DND-41 (cell line): ENCODE measurements around the gene PRELID1.

ENCODE experiments used
- ATAC-seq: fragments of 200-7000 bp; cut with Tn5 transposase; 3 replicates; pipeline ENCODE4 v1.9.1; 2021; ENCODE audit warnings: low read depth; ENCODE audit not compliant: insufficient read depth
- DNase-seq: peaks from one replicate; pipeline ENCODE4 v3.0.0-alpha.2; 2020
- H2AFZ ChIP-seq: 2 replicates; pipeline ENCODE4 v1.6.0; 2012; ENCODE audit warnings: low read depth, low read length
- H3K27ac ChIP-seq: 2 replicates; pipeline ENCODE4 v1.5.1; 2012; ENCODE audit warnings: low read length, inconsistent platforms
- H3K27me3 ChIP-seq: fragments of 200-600 bp; sonication (generic); 2 replicates; pipeline ENCODE4 v1.6.0; 2012; ENCODE audit warnings: low read length, mild to moderate bottlenecking, inconsistent platforms; ENCODE audit not compliant: insufficient read depth, poor library complexity
- H3K36me3 ChIP-seq: 2 replicates; pipeline ENCODE4 v1.5.1; 2012; ENCODE audit warnings: low read length, inconsistent platforms; ENCODE audit not compliant: insufficient read depth
- H3K4me1 ChIP-seq: 2 replicates; pipeline ENCODE4 v1.5.1; 2012; ENCODE audit warnings: mild to moderate bottlenecking, low read length; ENCODE audit not compliant: insufficient read depth
- H3K4me2 ChIP-seq: 2 replicates; pipeline ENCODE4 v1.6.0; 2012; ENCODE audit warnings: mild to moderate bottlenecking, moderate library complexity, low read length, inconsistent platforms; ENCODE audit not compliant: insufficient read depth
- H3K4me3 ChIP-seq, 2 experiments: fragments of 200-600 bp in 1 of 2; shearing (Covaris generic) in 1 of 2; 2 replicates each; pipeline ENCODE4 v1.5.1; 2012 to 2016; ENCODE audit warnings: inconsistent platforms in 2 of 2, low read length in 2 of 2, mild to moderate bottlenecking in 2 of 2, low read depth in 1 of 2, moderate library complexity in 1 of 2
- H3K79me2 ChIP-seq: 2 replicates; pipeline ENCODE4 v1.6.0; 2012; ENCODE audit warnings: low read length, inconsistent platforms; ENCODE audit not compliant: insufficient read depth
- H3K9ac ChIP-seq: 2 replicates; pipeline ENCODE4 v1.6.0; 2012; ENCODE audit warnings: low read depth, mild to moderate bottlenecking, inconsistent platforms, low read length, moderate library complexity
- H3K9me3 ChIP-seq: 2 replicates; pipeline ENCODE4 v1.5.1; 2012; ENCODE audit warnings: low read length, moderate library complexity, mild to moderate bottlenecking, inconsistent platforms; ENCODE audit not compliant: insufficient read depth, severe bottlenecking
- H4K20me1 ChIP-seq: 2 replicates; pipeline ENCODE4 v1.6.0; 2012; ENCODE audit warnings: low read length; ENCODE audit not compliant: insufficient read depth
- EZH2 ChIP-seq: IDR thresholded peaks from 3 replicates; pipeline ENCODE4 v1.6.1; 2012; ENCODE audit warnings: borderline replicate concordance, low read depth, mild to moderate bottlenecking, moderate library complexity, low read length, inconsistent platforms; ENCODE audit not compliant: severe bottlenecking
- TF ChIP-seq, protein P1 (sequence below): IDR thresholded peaks from 2 replicates; pipeline ENCODE4 v1.5.1; 2012; ENCODE audit warnings: borderline replicate concordance, low read length, moderate library complexity, mild to moderate bottlenecking; ENCODE audit not compliant: poor library complexity, severe bottlenecking; ENCODE audit errors: extremely low read depth

Gene PRELID1

GRCh38 chr5:177261510-177261909 is 42.1 kb upstream of the PRELID1 start:
- Histone ChIP-seq H3K27me3 (no peaks in the 10 kb centered on the region), H3K27ac (no peak overlapping the region), H3K9me3 (no peaks in the 10 kb centered on the region), H3K4me3 (no peak overlapping the region), H4K20me1 (no peaks in the 10 kb centered on the region), H3K79me2 (no peaks in the 10 kb centered on the region), H2AFZ (no peak overlapping the region), H3K4me2 (no peak overlapping the region), H3K36me3 (peaks cover 90% of the 10 kb centered on the region), H3K9ac (no peak overlapping the region), H3K4me1 (no peaks in the 10 kb centered on the region)
- ATAC-seq (no peak), DNase-seq (no peak)
- TF ChIP-seq EZH2: no peak
- TF ChIP-seq, protein P1, sequence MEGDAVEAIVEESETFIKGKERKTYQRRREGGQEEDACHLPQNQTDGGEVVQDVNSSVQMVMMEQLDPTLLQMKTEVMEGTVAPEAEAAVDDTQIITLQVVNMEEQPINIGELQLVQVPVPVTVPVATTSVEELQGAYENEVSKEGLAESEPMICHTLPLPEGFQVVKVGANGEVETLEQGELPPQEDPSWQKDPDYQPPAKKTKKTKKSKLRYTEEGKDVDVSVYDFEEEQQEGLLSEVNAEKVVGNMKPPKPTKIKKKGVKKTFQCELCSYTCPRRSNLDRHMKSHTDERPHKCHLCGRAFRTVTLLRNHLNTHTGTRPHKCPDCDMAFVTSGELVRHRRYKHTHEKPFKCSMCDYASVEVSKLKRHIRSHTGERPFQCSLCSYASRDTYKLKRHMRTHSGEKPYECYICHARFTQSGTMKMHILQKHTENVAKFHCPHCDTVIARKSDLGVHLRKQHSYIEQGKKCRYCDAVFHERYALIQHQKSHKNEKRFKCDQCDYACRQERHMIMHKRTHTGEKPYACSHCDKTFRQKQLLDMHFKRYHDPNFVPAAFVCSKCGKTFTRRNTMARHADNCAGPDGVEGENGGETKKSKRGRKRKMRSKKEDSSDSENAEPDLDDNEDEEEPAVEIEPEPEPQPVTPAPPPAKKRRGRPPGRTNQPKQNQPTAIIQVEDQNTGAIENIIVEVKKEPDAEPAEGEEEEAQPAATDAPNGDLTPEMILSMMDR: no peak

DNA sequence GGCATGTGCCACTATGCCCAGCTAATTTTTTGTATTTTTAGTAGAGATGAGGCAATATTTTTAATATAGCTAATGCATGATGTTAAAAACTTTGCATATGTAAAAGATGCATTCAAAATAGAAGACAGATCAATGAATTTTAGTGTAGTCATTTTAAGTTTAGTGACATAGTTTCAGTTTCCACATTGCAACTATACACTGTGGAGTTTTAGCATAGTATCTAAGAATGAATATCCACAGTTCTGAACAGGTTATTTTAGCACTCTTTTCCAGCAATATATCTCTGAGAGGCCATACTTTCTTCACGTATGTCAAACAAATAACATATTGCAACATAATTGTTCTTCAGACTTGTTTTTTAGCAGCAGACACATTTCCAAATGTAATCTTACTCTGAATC is 39.4 kb upstream of the PRELID1 start:
- no peak overlapping the region for H3K4me3 ChIP-seq
- H3K36me3 ChIP-seq: peaks cover 91% of the 10 kb centered on the region
- no peak overlapping the region for H3K9ac ChIP-seq
- no peaks in the 10 kb centered on the region for H3K9me3 ChIP-seq
- no peaks in the 10 kb centered on the region for H3K4me1 ChIP-seq
- H3K79me2 ChIP-seq: no peaks in the 10 kb centered on the region
- no peak for DNase-seq
- no peaks in the 10 kb centered on the region for H3K27me3 ChIP-seq
- ATAC-seq: no peak
- TF ChIP-seq, protein P1: no peak
- TF ChIP-seq EZH2: no peak
- no peak overlapping the region for H3K27ac ChIP-seq
- no peak overlapping the region for H2AFZ ChIP-seq
- no peaks in the 10 kb centered on the region for H4K20me1 ChIP-seq
- H3K4me2 ChIP-seq: no peak overlapping the region

DNA sequence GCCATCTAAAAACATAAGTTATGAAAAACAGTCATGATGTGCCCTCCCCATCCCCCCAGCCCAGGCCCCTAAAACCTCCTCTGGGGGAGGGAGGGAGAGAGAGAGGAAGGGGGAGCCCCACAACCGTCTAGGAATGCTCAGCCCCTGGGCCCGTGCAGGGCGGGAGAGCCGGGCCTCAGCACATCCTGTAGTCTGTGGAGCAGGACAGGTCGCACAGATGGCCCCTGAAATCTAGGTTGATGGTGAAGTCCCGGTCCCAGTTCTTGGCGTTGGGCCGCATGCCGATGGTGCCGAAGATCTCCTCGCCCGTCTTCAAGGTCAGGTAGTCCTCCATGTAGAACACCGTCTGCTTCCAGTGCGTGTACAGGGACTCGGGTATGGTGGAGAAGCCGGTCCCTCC is 38.2 kb upstream of the PRELID1 start:
- H3K9me3 ChIP-seq: no peaks in the 10 kb centered on the region
- no peaks in the 10 kb centered on the region for H3K79me2 ChIP-seq
- H3K9ac ChIP-seq: no peak overlapping the region
- ATAC-seq: no peak; the same call in 2 of the 3 replicates
- no peak overlapping the region for H3K27ac ChIP-seq
- H3K4me2 ChIP-seq: no peak overlapping the region
- H3K4me1 ChIP-seq: no peaks in the 10 kb centered on the region
- no peak overlapping the region for H3K4me3 ChIP-seq
- H3K36me3 ChIP-seq: peaks cover 92% of the 10 kb centered on the region
- no peaks in the 10 kb centered on the region for H3K27me3 ChIP-seq
- TF ChIP-seq, protein P1: no peak
- no peak for TF ChIP-seq EZH2
- no peaks in the 10 kb centered on the region for H4K20me1 ChIP-seq
- H2AFZ ChIP-seq: no peak overlapping the region
- no peak for DNase-seq

GRCh38 chr5:177269232-177269895 is 34.2 kb upstream of the PRELID1 start:
- no peak for ATAC-seq
- H3K4me1 ChIP-seq: no peaks in the 10 kb centered on the region
- H3K36me3 ChIP-seq: peaks cover 92% of the 10 kb centered on the region

More at GRCh38 chr5:177269232-177269895, 34.2 kb upstream of the PRELID1 start:
- Histone ChIP-seq H3K4me3 (no peak overlapping the region), H3K4me2 (no peak overlapping the region), H4K20me1 (no peaks in the 10 kb centered on the region), H2AFZ (no peak overlapping the region), H3K27me3 (no peaks in the 10 kb centered on the region), H3K27ac (no peak overlapping the region), H3K9me3 (no peaks in the 10 kb centered on the region), H3K9ac (no peak overlapping the region), H3K79me2 (no peaks in the 10 kb centered on the region)
- TF ChIP-seq, protein P1: no peak
- TF ChIP-seq EZH2: no peak
- no peak for DNase-seq
